Measurements from ENCODE around the gene GANAB.

GRCh38 chr11:62645946-62646824 is at the start of gene GANAB:
- TF ChIP-seq CTCF (IDR thresholded peaks at IDR 0.05), result no peak
- TF ChIP-seq POLR2A (IDR thresholded peaks at IDR 0.05), result peak; percentile 90

All from right lobe of liver (tissue), 4 donors.